CD14-positive monocyte (primary cell): ENCODE results near the gene NSD1. TPM values are rescaled to one million over a fixed set of nuclear protein-coding genes. Genes with fewer than 3 reads are reported as not detected.

Experiments
- DNase-seq, 3 donors: peaks; one replicate each; pipeline ENCODE4 v3.0.0-alpha.2; 2011 to 2022
- H2AFZ ChIP-seq: 2 replicates; pipeline ENCODE4 v1.6.0; 2012; ENCODE audit warnings: mild to moderate bottlenecking, low read depth, low read length, inconsistent platforms; ENCODE audit not compliant: insufficient read depth, poor library complexity, severe bottlenecking
- H3K27ac ChIP-seq, 2 donors: 1 replicate in 1 of 2; 2 replicates in 1 of 2; pipeline ENCODE4 v1.5.1; 2012 to 2013; ENCODE audit warnings: low read length in 2 of 2, control low read depth in 1 of 2, inconsistent platforms in 1 of 2, low read depth in 1 of 2, mild to moderate bottlenecking in 1 of 2
- H3K27me3 ChIP-seq, 2 donors: one replicate each; pipeline versions ENCODE4 v1.6.0 to v1.6.1; 2011 to 2013; ENCODE audit warnings: low read length in 2 of 2; ENCODE audit not compliant: control insufficient read depth in 2 of 2, insufficient read depth in 2 of 2
- H3K36me3 ChIP-seq, 2 donors: replicated peaks in 1 of 2; 1 replicate in 1 of 2; 2 replicates in 1 of 2; pipeline versions ENCODE4 v1.5.1 to v1.6.1; 2012 to 2013; ENCODE audit warnings: low read length in 2 of 2, control low read depth in 1 of 2, inconsistent platforms in 1 of 2, mild to moderate bottlenecking in 1 of 2; ENCODE audit not compliant: insufficient read depth in 2 of 2, control insufficient read depth in 1 of 2
- H3K4me1 ChIP-seq, 2 donors: 1 replicate in 1 of 2; 2 replicates in 1 of 2; pipeline versions ENCODE4 v1.5.1 to v1.6.1; 2012 to 2013; ENCODE audit warnings: low read length in 2 of 2, control low read depth in 1 of 2, inconsistent platforms in 1 of 2, mild to moderate bottlenecking in 1 of 2, moderate library complexity in 1 of 2; ENCODE audit not compliant: insufficient read depth in 2 of 2, control insufficient read depth in 1 of 2
- H3K4me2 ChIP-seq: replicated peaks from 2 replicates; pipeline ENCODE3; 2012; ENCODE audit warnings: low read length, moderate library complexity, mild to moderate bottlenecking; ENCODE audit not compliant: poor library complexity, severe bottlenecking; ENCODE audit errors: extremely low read depth
- H3K4me3 ChIP-seq, 3 experiments: fragments of 200-600 bp in 1 of 3; sonication (generic) in 1 of 3; replicated peaks in 1 of 3; 1 replicate in 2 of 3; 2 replicates in 1 of 3; pipeline ENCODE4 v1.5.1; 2011 to 2013; ENCODE audit warnings: low read length in 3 of 3, mild to moderate bottlenecking in 3 of 3, control low read depth in 2 of 3, low read depth in 2 of 3, inconsistent platforms in 1 of 3, moderate library complexity in 1 of 3
- H3K79me2 ChIP-seq: 2 replicates; pipeline ENCODE4 v1.6.0; 2012; ENCODE audit warnings: mild to moderate bottlenecking, control low read depth, inconsistent platforms, low read length, moderate library complexity; ENCODE audit not compliant: insufficient read depth
- H3K9ac ChIP-seq: 2 replicates; pipeline ENCODE4 v1.6.0; 2017; ENCODE audit warnings: low read length, mild to moderate bottlenecking; ENCODE audit not compliant: insufficient read depth, poor library complexity, severe bottlenecking
- H3K9me3 ChIP-seq, 2 donors: replicated peaks in 1 of 2; 1 replicate in 1 of 2; 2 replicates in 1 of 2; pipeline versions ENCODE4 v1.5.1 to v1.6.1; 2012 to 2013; ENCODE audit warnings: low read length in 2 of 2, control low read depth in 1 of 2; ENCODE audit not compliant: control insufficient read depth in 1 of 2, insufficient read depth in 1 of 2
- H4K20me1 ChIP-seq: 2 replicates; pipeline ENCODE4 v1.6.0; 2012; ENCODE audit warnings: mild to moderate bottlenecking, low read length, control low read depth, moderate library complexity; ENCODE audit not compliant: insufficient read depth
- H3K27ac Mint-ChIP-seq, 7 donors: one replicate each; pipeline ENCODE4 v1.8.0; 2020; ENCODE audit warnings: mild to moderate bottlenecking in 7 of 7, mixed read lengths in 7 of 7, moderate library complexity in 6 of 7, inconsistent platforms in 2 of 7
- H3K27me3 Mint-ChIP-seq, 3 donors: one replicate each; pipeline ENCODE4 v1.8.0; 2021 to 2022; ENCODE audit warnings: low read depth in 3 of 3, mild to moderate bottlenecking in 3 of 3, mixed read lengths in 3 of 3, moderate library complexity in 3 of 3, inconsistent platforms in 1 of 3
- H3K36me3 Mint-ChIP-seq, 2 donors: one replicate each; pipeline ENCODE4 v1.8.0; 2020; ENCODE audit warnings: mixed read lengths in 2 of 2, inconsistent platforms in 1 of 2, mild to moderate bottlenecking in 1 of 2
- H3K4me1 Mint-ChIP-seq: one replicate; pipeline ENCODE4 v1.8.0; 2020; ENCODE audit warnings: mild to moderate bottlenecking, mixed read lengths
- H3K4me3 Mint-ChIP-seq, 2 donors: one replicate each; pipeline ENCODE4 v1.8.0; 2020; ENCODE audit warnings: mild to moderate bottlenecking in 2 of 2, mixed read lengths in 2 of 2, moderate library complexity in 1 of 2
- H3K9me3 Mint-ChIP-seq, 7 donors: one replicate each; pipeline ENCODE4 v1.8.0; 2020 to 2022; ENCODE audit warnings: mixed read lengths in 7 of 7, mild to moderate bottlenecking in 6 of 7, moderate library complexity in 6 of 7, inconsistent platforms in 2 of 7
- CTCF ChIP-seq: fragments of 200-600 bp; IDR thresholded peaks from one replicate; pipeline ENCODE4 v1.8.0; 2022; ENCODE audit warnings: antibody characterized with exemption, mild to moderate bottlenecking
- WGBS: methylation state at CpG from one replicate; pipeline ENCODE4 v1.1.5; 2013; ENCODE audit warnings: missing lambda C conversion rate; ENCODE audit not compliant: insufficient coverage; 5-methylcytosine and 5-hydroxymethylcytosine counted together
- intact Hi-C, 2 donors: fragments of 100-400 bp; cut with micrococcal nuclease; formaldehyde crosslinking; loops; one replicate each; pipeline versions ENCODE4 v1.15.0 to v1.15.1; 2023
- polyA plus RNA-seq, 3 donors: library from polyadenylated mRNA; depleted of rRNA in 1 of 3; unstranded in 2 of 3; stranded (reverse) in 1 of 3; fragments of 300-500 nt in 2 of 3; fragments of >200 nt in 1 of 3; fragmentation: Illumina TruSeq in 2 of 3; gene quantifications; 1 replicate in 2 of 3; 2 replicates in 1 of 3; pipeline ENCODE4 v1.2.3, GENCODE V29; 2012 to 2021

The NSD1 gene
- polyA plus RNA-seq, 3 donors = 12.6 to 31.9 (median 19.0) TPM

- Histone ChIP-seq H3K9ac (no peak overlapping the region), H3K4me1 (peaks cover 19 to 27% of the 10 kb centered on the region in 2 donors), H3K79me2 (peaks cover 95% of the 10 kb centered on the region), H2AFZ (no peak overlapping the region), H3K27ac (no peak overlapping the region), H3K36me3 (peaks cover 39 to 66% of the 10 kb centered on the region in 2 donors), H3K4me2 (no peak overlapping the region), H3K4me3 (no peak overlapping the region), H3K9me3 (no peaks in the 10 kb centered on the region), H4K20me1 (peaks cover 88% of the 10 kb centered on the region), H3K27me3 (no peaks in the 10 kb centered on the region)
- Mint-ChIP-seq H3K36me3 (peaks cover 41 to 65% of the 10 kb centered on the region in 2 donors), H3K27ac (peak overlapping the region in 1 of 7 donors; percentile 18), H3K4me1 (peaks cover 29% of the 10 kb centered on the region), H3K4me3 (no peak overlapping the region), H3K9me3 (no peaks in the 10 kb centered on the region), H3K27me3 (no peaks in the 10 kb centered on the region)
- intact Hi-C loops = loop anchor here in 1 of 2 donors (5.0 kb wide), 1 partner anchor 35 kb away; the partner anchor contains the start of gene MXD3
- DNase-seq = no peak
- TF ChIP-seq CTCF = no peak
- WGBS = 95% methylated on average over 2 of the region's 4 CpGs
Measured at GRCh38 chr5:177346820-177347219, 213.2 kb downstream of the NSD1 start.

- Mint-ChIP-seq H3K27me3 (no peaks in the 10 kb centered on the region), H3K9me3 (no peaks in the 10 kb centered on the region), H3K36me3 (peaks cover 36 to 56% of the 10 kb centered on the region in 2 donors), H3K4me3 (no peak overlapping the region), H3K27ac (no peak overlapping the region), H3K4me1 (peaks cover 37% of the 10 kb centered on the region)
- no peak overlapping the region for H3K4me3 ChIP-seq
- TF ChIP-seq CTCF = no peak
- DNase-seq = no peak
- H4K20me1 ChIP-seq = peaks cover 79% of the 10 kb centered on the region
- no peaks in the 10 kb centered on the region for H3K9me3 ChIP-seq
- H3K27ac ChIP-seq = no peak overlapping the region
- no peak overlapping the region for H3K4me2 ChIP-seq
- H3K27me3 ChIP-seq = no peaks in the 10 kb centered on the region
- H2AFZ ChIP-seq = no peak overlapping the region
- 87% methylated on average over 3 of the region's 4 CpGs for WGBS
- H3K36me3 ChIP-seq = peaks cover 30 to 60% of the 10 kb centered on the region in 2 donors
- peaks cover 92% of the 10 kb centered on the region for H3K79me2 ChIP-seq
- no peak overlapping the region for H3K9ac ChIP-seq
- peaks cover 28 to 36% of the 10 kb centered on the region in 2 donors for H3K4me1 ChIP-seq
- intact Hi-C loops = loop anchor here in 1 of 2 donors (5.0 kb wide), 1 partner anchor 35 kb away; the partner anchor contains the start of gene MXD3
Measured at GRCh38 chr5:177347699-177348098, 214.1 kb downstream of the NSD1 start.
